Fibroblast of the aortic adventitia (primary cell): ENCODE data around the gene BRI3. TPM values are rescaled to one million over a fixed set of nuclear protein-coding genes. Genes with fewer than 3 reads are reported as not detected.

Experiments used
- DNase-seq: peaks from one replicate; pipeline ENCODE4 v3.0.0-alpha.2; 2010; ENCODE audit warnings: low read depth
- H3K4me3 ChIP-seq: 2 replicates; pipeline ENCODE4 v1.5.1; 2011; ENCODE audit warnings: low read depth, mild to moderate bottlenecking, control low read depth, low read length, moderate library complexity
- CTCF ChIP-seq: IDR thresholded peaks from 2 replicates; pipeline ENCODE4 v1.5.1; 2011; ENCODE audit warnings: mild to moderate bottlenecking, low read length, control low read depth, inconsistent platforms; ENCODE audit not compliant: insufficient read depth
- total RNA-seq: library from RNA; depleted of rRNA; stranded (reverse); fragments of >200 nt; gene quantifications from 2 replicates; pipeline ENCODE4 v1.2.3, GENCODE V29; 2012; ENCODE audit warnings: low replicate concordance

Gene BRI3
- total RNA-seq, 1 donor, result 105 TPM

- no peak overlapping the region for H3K4me3 ChIP-seq
- no peak for TF ChIP-seq CTCF
- no peak for DNase-seq
These were observed 38.6 kb upstream of the BRI3 start for GRCh38 chr7:98242934-98243333.

- no peak for TF ChIP-seq CTCF
- no peak for DNase-seq
- H3K4me3 ChIP-seq, result no peak overlapping the region
These were observed 36.6 kb upstream of the BRI3 start for GRCh38 chr7:98244871-98245270.

- H3K4me3 ChIP-seq, result no peak overlapping the region
- no peak for DNase-seq
- TF ChIP-seq CTCF, result no peak
These were observed 33.3 kb upstream of the BRI3 start for GRCh38 chr7:98248156-98248555.

GRCh38 chr7:98249106-98249505, 32.4 kb upstream of the BRI3 start:
- no peak overlapping the region for H3K4me3 ChIP-seq
- no peak for TF ChIP-seq CTCF
- DNase-seq, result no peak

- TF ChIP-seq CTCF, result no peak
- no peak for DNase-seq
- no peak overlapping the region for H3K4me3 ChIP-seq
These were observed 30.7 kb upstream of the BRI3 start for GRCh38 chr7:98250789-98251188.

- peak overlapping the region; percentile 96 for H3K4me3 ChIP-seq
- TF ChIP-seq CTCF, result no peak
- DNase-seq, result no peak
These were observed 30.3 kb upstream of the BRI3 start for GRCh38 chr7:98251231-98251600.

- DNase-seq, result peak; percentile 86
- no peak for TF ChIP-seq CTCF
- peak within 1 kb of the TSS; percentile 96 for H3K4me3 ChIP-seq
These were observed 29.7 kb upstream of the BRI3 start, which contains the start of gene TECPR1 for GRCh38 chr7:98251601-98252424. TECPR1 (minus strand) TSS chr7:98252232; CDS start chr7:98246146, 6,086 bp downstream.
